NCI-H82 (cell line): ENCODE data around the gene OR5C1.
"Not testable (repeated sequence)": the region's sequence is repeated elsewhere in the genome, so short reads cannot be mapped to it uniquely, and the experiment has no call there.

Source experiments
- DNase-seq: peaks from one replicate; lab custom pipeline; 2025; lab: John Stamatoyannopoulos, UW

The OR5C1 gene

DNA sequence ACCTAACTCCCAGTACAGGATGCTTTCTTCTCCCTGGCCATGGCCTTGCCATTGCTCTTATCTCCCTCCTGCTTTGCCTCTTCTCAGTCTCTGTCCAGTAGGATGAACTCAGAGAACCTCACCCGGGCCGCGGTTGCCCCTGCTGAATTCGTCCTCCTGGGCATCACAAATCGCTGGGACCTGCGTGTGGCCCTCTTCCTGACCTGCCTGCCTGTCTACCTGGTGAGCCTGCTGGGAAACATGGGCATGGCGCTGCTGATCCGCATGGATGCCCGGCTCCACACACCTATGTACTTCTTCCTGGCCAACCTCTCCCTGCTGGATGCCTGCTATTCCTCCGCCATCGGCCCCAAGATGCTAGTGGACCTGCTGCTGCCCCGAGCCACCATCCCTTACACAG lies at the start of gene OR5C1:
Gene OR5C1, plus strand, starts transcription at position 103 of the 400 bp plus-strand sequence. Its CDS starts 0 bp downstream, at position 103.
- no peak for DNase-seq

DNA sequence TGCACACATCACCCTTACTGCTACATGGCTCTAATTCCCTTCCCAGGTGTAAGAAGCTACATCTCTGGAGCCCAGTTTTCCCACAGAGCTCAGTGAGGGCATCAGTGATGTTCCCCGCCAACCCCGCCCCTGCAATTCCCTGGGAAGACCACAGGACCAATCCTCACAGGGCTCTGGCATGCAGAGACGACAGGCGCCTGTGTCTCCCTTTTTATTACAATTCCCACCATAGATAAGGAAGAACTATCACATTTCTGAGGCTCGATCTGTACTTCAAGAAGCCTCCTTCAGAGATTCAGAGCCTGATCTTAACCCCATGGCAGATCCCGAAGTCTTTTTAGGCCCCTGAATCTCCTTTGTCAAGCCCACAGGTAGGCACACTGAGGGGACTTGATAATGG lies 46.7 kb upstream of the OR5C1 start, which contains the start of gene OR1L6:
Gene OR1L6, plus strand, starts transcription at position 301 of the 400 bp plus-strand sequence. CDS start 7,545 bp downstream, outside the sequence.
- DNase-seq = no peak

DNA sequence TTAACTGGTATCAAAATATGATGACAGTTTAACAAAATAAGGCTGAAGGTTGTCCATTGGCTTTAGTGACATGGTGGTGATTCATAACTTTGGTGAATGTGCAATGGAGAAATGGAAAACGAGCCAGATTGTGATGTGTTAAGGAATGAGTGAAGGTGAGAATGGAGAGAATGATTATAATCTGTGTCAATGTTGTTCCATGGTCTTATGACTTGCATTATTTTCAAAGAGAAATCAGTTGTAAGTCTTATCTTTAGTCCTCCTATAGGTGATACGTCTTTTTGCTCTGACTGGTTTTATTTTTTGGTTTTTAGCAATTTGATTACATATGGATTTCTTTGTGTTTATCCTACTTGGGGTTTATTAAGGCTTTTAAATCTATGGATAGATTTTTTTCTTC lies 33.9 kb upstream of the OR5C1 start:
- DNase-seq = no peak

DNA sequence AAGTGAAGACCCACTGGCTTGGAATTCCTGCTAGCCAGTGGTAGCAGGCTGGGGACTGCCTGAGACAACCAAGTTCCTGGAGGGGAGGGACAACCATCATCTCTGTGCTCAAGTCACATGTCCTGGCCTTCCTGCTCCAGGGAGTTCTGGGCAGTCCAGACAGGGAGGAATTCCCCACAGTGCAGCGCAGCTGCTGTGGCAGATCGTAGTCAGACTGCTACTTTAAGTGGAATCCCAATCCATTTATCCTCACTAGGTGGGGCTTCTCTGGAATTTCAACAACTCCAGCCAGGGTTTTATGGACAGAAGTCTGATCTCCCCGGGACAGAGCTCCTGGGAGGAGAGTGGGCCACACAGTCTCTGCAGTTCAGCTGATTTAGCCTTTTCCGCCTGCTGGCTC lies 20.9 kb upstream of the OR5C1 start:
- no peak for DNase-seq

DNA sequence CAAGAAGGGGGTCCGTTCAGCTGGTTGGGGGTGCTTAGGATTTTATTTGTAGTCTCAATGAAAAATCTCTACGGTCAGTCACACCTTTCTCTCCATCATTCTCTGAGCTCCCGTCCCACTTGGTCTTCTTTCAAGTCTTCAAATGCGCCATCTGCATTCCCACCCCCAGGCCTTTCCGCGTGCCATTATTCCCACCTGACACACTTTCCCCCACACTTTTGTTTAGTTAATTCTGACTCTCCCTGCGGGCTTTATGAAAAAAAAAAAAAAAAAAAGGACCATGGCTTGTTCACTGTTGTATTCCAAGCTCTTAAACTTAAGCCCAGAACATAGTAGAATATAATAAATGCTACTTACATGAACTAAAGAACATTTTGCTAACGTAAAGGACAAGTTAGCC lies 11.7 kb upstream of the OR5C1 start:
- DNase-seq = no peak

DNA sequence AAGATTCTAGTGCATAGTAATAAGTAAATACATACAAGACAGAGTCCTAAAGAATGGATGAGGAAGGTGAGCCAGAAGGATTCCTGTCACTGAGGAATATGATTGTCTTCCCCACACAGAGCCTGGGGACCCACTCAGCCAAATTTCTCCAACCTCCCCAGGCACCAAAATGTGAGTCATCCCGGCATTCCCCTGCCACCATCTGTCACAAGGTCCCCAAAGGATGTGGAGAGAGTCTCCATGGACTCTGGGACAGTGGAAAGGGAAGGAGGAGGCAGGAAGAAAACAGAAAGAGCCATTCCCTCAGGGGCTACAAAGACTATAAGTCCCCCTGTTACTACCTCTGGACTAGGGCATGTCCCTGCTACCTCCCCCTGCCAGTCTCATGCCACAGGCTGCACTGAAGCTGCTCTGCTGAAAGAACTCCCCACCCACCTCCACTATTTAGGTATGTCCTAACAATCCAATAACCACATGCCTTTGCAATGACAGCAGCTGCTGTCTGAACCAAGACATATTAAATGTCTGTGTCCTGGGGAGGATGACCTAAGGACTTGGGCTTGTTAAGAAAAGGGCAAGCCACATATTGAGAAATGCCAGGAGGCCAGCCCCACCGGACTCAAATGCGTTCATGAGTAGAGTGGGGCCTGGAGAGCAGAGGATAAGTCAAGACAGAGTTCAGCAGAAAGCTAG lies 10.7 kb upstream of the OR5C1 start:
- no peak for DNase-seq

DNA sequence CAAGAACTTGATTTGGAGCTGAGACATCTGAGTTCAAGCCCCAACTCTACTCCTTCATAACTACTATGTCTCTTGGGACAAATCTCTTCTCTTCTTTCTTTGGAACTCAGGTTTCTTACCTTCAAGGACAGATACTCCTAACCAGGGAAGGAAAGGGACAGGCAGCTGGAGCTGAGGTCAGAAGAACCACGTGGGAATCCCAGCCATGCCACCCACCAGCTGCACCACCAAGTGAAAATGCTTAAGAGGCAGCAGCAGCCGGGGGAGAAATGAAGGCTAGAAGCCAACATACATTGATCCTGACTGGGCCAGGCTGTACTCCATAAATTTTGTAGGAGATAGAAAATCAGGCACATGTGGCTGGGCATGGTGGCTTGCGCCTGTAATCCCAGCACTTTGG lies 9.6 kb upstream of the OR5C1 start:
- DNase-seq = no peak

DNA sequence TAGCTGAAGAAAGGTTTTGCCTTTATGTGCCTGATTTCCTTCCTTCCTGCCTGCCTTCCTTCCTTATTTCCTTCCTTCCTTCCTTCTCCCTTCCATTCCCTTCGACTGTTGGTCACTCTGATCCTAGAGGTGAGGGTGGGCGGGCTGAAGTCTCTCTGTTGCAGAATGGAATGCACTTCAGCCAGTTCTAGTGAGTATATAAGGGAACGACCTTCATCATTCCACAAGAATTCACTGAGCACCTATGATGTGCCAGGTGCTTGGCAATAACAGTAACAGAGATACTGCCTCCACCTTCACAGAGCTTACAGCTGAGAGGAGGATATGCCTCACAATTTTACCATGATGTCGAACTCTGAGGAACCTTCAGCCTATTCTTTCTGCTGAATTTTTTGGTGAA lies 8.7 kb upstream of the OR5C1 start:
- no peak for DNase-seq

DNA sequence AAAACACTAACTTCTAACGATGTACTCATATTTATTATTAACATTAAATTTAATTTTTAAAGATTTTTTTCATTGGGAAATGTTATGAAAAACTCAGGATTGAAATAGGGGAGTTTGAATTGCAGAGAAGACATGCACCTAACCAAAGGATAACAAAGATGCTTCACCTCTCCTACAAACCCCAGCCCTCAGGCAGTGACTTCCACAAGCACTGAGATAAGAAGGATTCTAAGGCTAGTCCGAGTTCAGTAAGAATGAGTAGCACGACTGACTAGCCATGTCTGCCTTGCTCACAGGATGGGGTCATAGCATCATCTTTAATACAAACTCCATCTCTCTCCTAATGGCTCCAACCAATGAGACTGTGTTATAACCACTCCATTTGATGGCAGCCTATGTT lies 7.1 kb upstream of the OR5C1 start:
- DNase-seq = no peak

DNA sequence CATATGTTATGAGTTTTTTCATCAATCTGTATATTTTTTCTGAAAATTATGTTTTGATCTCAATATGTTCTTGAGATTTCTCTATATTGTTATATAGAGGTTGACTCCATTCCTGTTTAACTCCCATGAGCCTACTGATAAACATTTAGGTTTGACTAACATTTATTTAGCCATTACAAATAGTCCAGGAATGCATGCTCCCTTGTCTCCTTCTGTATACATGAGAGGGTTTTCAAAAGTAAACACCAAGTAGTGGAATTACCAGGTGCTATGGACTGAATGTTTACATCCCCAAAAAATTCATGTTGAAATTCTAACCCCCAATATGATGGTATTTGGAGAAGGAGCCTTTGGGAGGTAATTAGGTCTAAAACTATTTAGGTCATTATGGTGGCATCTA lies 3.5 kb upstream of the OR5C1 start:
- no peak for DNase-seq

DNA sequence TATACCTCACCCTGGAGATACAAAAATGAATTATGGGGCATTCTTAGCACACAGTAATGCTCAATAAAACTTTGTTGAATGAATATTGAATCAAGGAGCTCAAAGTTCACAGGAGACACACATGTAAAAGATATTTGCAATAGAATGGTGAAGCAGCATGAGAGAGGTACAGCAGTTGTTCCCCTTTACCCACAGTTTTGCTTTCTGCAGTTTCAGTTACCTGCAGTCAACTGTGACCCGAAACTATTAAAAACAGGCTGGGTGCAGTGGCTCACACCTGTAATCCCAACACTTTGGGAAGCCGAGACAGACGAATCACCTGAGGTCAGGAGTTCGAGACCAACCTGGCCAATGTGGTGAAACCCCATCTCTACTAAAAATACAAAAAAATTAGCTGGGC lies 2.4 kb upstream of the OR5C1 start:
- DNase-seq = no peak

DNA sequence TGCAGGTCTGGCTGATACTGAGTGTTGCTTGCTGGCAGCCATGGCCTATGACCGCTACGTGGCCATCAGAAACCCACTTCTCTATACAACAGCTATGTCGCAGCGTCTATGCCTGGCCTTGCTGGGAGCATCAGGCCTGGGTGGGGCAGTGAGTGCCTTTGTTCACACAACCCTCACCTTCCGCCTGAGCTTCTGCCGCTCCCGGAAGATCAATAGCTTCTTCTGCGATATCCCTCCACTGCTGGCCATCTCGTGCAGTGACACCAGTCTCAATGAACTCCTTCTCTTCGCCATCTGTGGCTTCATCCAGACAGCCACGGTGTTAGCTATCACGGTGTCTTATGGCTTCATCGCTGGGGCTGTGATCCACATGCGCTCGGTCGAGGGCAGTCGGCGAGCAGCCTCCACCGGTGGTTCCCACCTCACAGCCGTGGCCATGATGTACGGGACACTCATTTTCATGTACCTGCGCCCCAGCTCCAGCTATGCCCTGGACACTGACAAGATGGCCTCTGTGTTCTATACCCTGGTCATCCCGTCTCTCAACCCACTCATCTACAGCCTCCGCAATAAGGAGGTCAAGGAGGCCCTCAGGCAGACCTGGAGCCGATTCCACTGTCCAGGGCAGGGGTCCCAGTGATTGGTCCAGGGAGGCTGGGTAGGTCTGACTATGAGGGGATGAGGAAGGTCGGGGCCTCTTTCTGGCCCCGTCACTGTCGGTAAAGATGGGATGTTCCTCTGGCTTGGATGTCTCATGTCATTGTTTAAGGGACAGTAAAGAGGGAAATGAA lies 718 bp downstream of the OR5C1 start:
- DNase-seq = no peak

DNA sequence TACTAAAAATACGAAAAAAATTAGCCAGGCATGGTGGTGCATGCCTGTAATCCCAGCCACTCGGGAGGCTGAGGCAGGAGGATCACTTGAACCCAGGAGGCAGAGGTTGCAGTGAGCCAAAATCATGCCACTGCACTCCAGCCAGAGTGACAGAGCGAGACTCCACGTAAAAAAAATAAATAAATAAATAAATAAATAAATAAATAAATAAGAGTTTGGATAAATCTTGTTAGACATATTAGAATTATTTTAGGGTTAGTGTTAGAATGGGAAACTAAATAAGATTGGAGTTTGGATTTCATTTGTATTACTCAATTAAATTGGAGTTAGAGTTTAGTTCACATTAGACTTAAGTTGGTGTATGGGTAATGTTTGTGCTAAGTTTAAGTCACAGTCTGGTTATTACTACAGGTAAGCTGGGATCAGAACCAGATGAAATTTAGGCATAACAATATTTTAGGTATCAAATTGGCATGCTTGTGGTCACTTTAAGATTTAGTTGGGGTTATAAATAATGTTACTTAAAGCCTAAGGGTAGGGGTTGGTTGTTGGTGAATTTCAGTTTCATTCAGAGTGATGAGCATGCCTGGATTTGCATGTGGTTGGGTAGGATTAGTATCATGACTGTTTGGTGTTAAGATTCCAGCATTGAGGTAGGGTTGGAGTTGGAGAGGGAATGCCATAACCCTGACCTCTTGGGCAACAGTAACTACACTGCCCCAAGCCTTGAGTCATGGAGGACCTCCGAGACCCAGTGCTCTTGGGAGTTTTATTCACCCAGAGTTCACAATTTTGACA lies 3.3 kb downstream of the OR5C1 start:
- no peak for DNase-seq

DNA sequence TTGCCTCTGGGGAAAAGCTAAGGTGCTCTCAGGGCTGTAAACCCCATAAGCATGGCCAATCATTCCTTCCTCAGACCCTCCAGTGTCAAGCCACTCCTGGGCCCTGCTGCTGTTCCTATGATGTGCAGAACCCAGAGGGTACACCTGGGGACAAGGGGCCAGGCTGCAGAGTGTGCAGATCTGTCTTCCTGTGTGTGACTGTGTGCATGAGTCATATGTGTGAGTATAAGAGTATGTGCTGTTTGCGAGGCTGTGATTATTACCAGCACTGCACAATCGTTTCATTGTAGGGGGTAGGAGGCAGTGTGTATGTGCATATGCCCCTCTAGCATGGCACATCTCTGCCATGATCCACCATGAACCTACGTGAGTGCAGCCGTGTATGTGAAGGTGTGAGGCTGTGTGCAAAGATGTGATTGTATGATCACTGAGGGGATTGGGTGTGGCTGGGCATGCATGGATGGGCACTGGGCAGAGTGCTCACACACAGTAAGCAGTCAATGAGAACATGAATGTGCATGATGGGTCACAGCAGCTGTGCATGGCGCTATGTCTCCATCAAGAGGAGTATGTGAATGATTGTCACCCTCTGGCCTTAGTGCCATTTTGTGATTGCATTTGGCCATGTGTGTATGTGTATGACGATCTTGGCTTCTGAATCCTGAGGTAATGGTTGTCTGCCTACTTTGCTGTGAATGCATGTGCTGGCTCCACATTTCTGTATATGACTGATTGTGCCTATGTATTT lies 8.8 kb downstream of the OR5C1 start:
- no peak for DNase-seq

DNA sequence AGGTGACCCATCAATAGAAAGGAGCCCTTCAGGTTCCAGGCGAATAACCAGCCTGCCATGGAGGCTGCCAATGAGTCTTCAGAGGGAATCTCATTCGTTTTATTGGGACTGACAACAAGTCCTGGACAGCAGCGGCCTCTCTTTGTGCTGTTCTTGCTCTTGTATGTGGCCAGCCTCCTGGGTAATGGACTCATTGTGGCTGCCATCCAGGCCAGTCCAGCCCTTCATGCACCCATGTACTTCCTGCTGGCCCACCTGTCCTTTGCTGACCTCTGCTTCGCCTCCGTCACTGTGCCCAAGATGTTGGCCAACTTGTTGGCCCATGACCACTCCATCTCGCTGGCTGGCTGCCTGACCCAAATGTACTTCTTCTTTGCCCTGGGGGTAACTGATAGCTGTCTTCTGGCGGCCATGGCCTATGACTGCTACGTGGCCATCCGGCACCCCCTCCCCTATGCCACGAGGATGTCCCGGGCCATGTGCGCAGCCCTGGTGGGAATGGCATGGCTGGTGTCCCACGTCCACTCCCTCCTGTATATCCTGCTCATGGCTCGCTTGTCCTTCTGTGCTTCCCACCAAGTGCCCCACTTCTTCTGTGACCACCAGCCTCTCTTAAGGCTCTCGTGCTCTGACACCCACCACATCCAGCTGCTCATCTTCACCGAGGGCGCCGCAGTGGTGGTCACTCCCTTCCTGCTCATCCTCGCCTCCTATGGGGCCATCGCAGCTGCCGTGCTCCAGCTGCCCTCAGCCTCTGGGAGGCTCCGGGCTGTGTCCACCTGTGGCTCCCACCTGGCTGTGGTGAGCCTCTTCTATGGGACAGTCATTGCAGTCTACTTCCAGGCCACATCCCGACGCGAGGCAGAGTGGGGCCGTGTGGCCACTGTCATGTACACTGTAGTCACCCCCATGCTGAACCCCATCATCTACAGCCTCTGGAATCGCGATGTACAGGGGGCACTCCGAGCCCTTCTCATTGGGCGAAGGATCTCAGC lies 11.6 kb downstream of the OR5C1 start, which contains the start of gene OR1K1:
Gene OR1K1, plus strand, starts transcription at position 58 of the 995 bp plus-strand sequence. Its CDS starts 0 bp downstream, at position 58.
- no peak for DNase-seq

DNA sequence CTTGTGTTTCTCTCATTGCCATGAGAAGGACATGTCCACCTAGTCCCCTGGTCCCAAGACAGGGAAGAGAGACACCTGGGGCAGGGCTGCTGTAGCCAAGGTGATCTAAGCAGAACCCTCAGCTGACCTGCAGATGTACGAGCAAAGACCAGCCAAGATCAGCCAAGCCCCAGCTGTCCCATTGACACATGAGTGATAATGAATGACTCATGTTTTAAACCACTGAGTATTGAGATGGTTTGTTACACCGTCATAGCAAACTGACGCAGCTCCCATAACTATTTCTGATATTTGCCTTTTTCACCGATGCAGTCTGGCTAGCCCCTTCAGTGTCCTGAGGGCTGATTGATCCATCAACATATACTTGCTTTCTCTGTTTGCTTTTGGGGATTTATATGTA lies 17.9 kb downstream of the OR5C1 start:
- no peak for DNase-seq

DNA sequence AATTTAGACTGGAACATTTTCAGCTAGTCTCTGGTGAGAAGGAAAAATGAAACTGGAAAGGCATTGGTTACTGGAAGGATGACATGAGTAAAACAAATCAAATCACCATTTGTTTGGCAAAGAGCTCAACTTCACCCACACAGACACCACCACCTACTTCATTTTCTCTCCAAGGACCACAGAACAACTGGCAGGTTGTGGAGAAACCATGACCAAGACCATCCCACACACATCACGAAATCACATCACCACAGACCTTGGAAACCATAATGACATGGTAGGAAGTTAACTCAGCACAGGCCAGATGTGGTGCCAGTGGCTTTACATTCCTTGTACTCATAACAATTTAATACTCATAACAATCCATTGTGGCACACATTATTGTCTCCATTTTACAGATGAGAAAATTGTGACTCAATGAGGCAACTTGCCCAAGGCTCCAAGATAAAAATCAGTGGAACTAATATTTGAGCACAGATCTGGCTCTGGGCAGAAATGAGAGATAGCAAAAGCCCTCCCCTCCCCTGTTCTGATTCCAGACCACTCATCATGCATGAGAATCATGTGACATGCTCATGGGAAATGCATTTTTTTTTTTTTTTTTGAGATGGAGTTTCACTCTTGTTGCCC lies 18.7 kb downstream of the OR5C1 start:
- no peak for DNase-seq

DNA sequence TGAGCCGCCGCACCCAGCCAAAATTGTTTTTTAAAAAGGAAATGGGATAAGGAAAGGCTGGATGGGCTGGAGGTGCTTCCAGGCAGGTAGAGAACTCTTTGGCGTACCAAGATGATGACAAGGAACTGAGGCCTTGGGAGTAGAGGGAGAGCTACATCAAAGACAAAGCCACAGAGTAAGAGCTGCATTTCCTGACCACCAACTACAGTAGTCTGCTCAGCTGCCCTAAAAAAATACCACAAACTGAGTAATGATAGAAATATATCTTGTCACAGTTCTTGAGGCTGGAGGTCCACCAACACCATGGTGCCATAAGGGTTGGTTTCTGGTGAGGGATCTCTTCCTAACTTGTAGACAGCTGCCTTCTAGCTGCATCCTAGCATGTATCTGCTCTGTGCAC lies 19.4 kb downstream of the OR5C1 start:
- DNase-seq = no peak

DNA sequence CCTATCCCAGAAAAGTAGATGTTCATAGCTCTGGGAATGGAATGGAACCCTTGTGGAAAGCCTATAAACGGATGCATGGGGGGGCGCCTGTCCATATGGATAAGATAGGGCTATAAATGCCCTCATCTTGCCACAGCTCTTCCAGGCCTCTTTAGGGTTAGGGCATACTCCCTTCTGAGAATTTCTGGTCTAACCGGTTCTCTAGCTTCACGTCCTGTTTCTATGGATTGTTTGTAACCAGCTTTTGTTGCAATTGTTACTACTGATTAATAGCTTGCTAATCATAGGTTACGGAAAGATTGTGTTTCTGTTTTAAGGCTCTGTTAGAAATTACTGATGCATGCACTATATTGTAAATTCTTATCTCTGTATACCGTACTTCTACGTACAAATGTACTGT lies 20.5 kb downstream of the OR5C1 start:
- DNase-seq = not testable (repeated sequence)

DNA sequence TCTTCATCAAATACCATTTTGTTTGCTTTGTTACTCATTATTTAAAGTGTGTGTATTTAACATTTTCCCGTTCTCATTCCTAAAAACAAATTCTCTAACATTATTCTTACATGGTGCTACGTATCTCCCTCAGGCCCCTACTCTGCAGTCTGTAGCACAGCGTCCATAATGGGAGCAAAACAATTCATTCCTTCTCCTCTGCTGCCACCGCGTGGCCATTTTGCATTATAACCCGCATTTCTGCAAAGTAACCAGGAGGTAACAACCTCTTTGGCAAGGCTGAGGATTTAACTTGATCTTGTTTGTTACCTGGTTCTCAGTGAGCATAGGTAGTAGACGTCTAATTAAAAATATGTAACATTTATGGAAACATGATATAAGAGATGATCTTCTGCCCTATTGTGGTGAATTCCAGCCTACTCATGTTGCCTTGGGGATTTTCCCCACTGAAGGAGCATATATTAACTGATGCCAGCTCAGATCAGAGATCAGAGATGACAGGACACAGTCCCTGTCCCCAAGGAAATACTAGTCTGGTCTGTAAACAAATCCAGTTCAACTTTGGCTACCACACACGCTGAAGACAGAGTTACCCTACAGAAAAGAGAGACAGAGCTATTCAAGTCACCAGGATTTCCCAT lies 21.7 kb downstream of the OR5C1 start:
- DNase-seq = peak; percentile 88
